HCT116 (cell line): ENCODE data around the gene HS3ST2. TPM values are rescaled to one million over a fixed set of nuclear protein-coding genes. Genes with fewer than 3 reads are reported as not detected.

ENCODE experiments used
- ATAC-seq: fragments of 200-7000 bp; cut with Tn5 transposase; 2 replicates; pipeline ENCODE4 v1.9.1; 2020; ENCODE audit warnings: mild to moderate bottlenecking, moderate library complexity
- BruUV-seq: library from RNA; stranded (reverse); fragments of 400-500 nt; replicated peaks from 2 replicates; lab custom pipeline; 2021; lab: Mats Ljungman, UMichigan
- CTCF ChIA-PET: fragments of 300-600 bp; sonication (Branson Sonifier 250); formaldehyde crosslinking; loops from one replicate; lab custom pipeline; 2021; ENCODE audit warnings: antibody characterized with exemption; lab: Charles Lee
- POLR2A ChIA-PET: fragments of 300-600, 350-600 bp; sonication (Branson Sonifier 250); formaldehyde crosslinking; loops from one replicate; lab custom pipeline; 2021; ENCODE audit warnings: antibody characterized with exemption; lab: Charles Lee
- RAD21 ChIA-PET, 2 experiments: fragments of 300-600 bp; sonication (Branson Sonifier 250); formaldehyde crosslinking; loops; one replicate each; lab custom pipeline; 2023; ENCODE audit warnings: low total read pairs in 2 of 2; ENCODE audit not compliant: uncharacterized antibody in 2 of 2, unreplicated experiment in 2 of 2, low non-redundant PET in 1 of 2; lab: Charles Lee
- DNase-seq: peaks from one replicate; pipeline ENCODE4 v3.0.0-alpha.2; 2010; ENCODE audit warnings: low read depth, low spot score
- H2AFZ ChIP-seq: fragments of 200-600 bp; shearing (Covaris generic), sonication (generic); 2 replicates; pipeline ENCODE4 v1.6.1; 2017; ENCODE audit warnings: low read depth, mixed run types, mixed read lengths, antibody characterized with exemption, low read length; ENCODE audit not compliant: poor library complexity, severe bottlenecking
- H3K27ac ChIP-seq: 2 replicates; pipeline ENCODE4 v1.5.1; 2012; ENCODE audit warnings: low read depth, low read length
- H3K27me3 ChIP-seq: fragments of 200-600 bp; sonication (generic); 2 replicates; pipeline ENCODE4 v1.6.1; 2016; ENCODE audit warnings: mixed run types, low read length, mixed read lengths; ENCODE audit not compliant: insufficient read depth
- H3K36me3 ChIP-seq, 2 experiments: fragments of 200-500 bp in 1 of 2; fragments of 200-600 bp in 1 of 2; sonication (Bioruptor generic) in 1 of 2; sonication (generic) in 1 of 2; 2 replicates each; pipeline versions ENCODE4 v1.5.1 to v1.6.1; 2014 to 2016; ENCODE audit warnings: low read length in 2 of 2, inconsistent platforms in 1 of 2, mixed read lengths in 1 of 2, mixed run types in 1 of 2; ENCODE audit not compliant: insufficient read depth in 2 of 2, control insufficient read depth in 1 of 2
- H3K4me1 ChIP-seq, 2 experiments: fragments of 200-600 bp in 1 of 2; sonication (generic) in 1 of 2; 2 replicates each; pipeline versions ENCODE4 v1.5.1 to v1.6.1; 2012 to 2017; ENCODE audit warnings: low read length in 2 of 2, inconsistent platforms in 1 of 2, mild to moderate bottlenecking in 1 of 2, mixed read lengths in 1 of 2, mixed run types in 1 of 2, moderate library complexity in 1 of 2; ENCODE audit not compliant: insufficient read depth in 2 of 2, control insufficient read depth in 1 of 2
- H3K4me2 ChIP-seq: fragments of 200-600 bp; sonication (generic); 2 replicates; pipeline ENCODE4 v1.6.1; 2017; ENCODE audit warnings: mixed run types, low read length, mixed read lengths
- H3K4me3 ChIP-seq, 2 experiments: fragments of 200-600 bp in 1 of 2; sonication (generic) in 1 of 2; replicated peaks in 1 of 2; 2 replicates each; pipeline ENCODE4 v1.5.1; 2011 to 2016; ENCODE audit warnings: low read length in 2 of 2, control low read depth in 1 of 2, low read depth in 1 of 2, mild to moderate bottlenecking in 1 of 2, mixed read lengths in 1 of 2, mixed run types in 1 of 2
- H3K79me2 ChIP-seq: fragments of 200-600 bp; sonication (generic); 2 replicates; pipeline ENCODE4 v1.6.1; 2017; ENCODE audit warnings: mild to moderate bottlenecking, mixed run types, low read length, moderate library complexity, mixed read lengths; ENCODE audit not compliant: insufficient read depth
- H3K9ac ChIP-seq: fragments of 200-600 bp; sonication (generic); 2 replicates; pipeline ENCODE4 v1.6.1; 2016; ENCODE audit warnings: low read length, mixed read lengths
- H3K9me2 ChIP-seq: fragments of 200-600 bp; sonication (generic), shearing (Covaris generic); 2 replicates; pipeline ENCODE4 v1.6.1; 2017; ENCODE audit warnings: mixed run types, mild to moderate bottlenecking, moderate library complexity; ENCODE audit not compliant: insufficient read depth
- H3K9me3 ChIP-seq, 2 experiments: fragments of 200-500 bp in 1 of 2; fragments of 200-600 bp in 1 of 2; sonication (Bioruptor generic) in 1 of 2; sonication (generic) in 1 of 2; 2 replicates each; pipeline ENCODE4 v1.6.1; 2014 to 2017; ENCODE audit warnings: low read length in 2 of 2, mixed read lengths in 2 of 2, inconsistent platforms in 1 of 2, low read depth in 1 of 2, mild to moderate bottlenecking in 1 of 2, mixed run types in 1 of 2, moderate library complexity in 1 of 2; ENCODE audit not compliant: control insufficient read depth in 1 of 2, insufficient read depth in 1 of 2
- H4K20me1 ChIP-seq: fragments of 200-600 bp; sonication (generic), shearing (Covaris generic); 2 replicates; pipeline ENCODE4 v1.6.1; 2017; ENCODE audit warnings: mixed run types, mild to moderate bottlenecking, moderate library complexity; ENCODE audit not compliant: insufficient read depth
- ATF3 ChIP-seq: IDR thresholded peaks from 2 replicates; pipeline ENCODE4 v1.6.1; 2012
- CBX3 ChIP-seq: IDR thresholded peaks from 2 replicates; pipeline ENCODE4 v1.6.1; 2012; ENCODE audit warnings: low read depth
- CEBPB ChIP-seq: IDR thresholded peaks from 2 replicates; pipeline ENCODE4 v1.6.1; 2012; ENCODE audit warnings: low read depth
- EZH2phosphoT487 ChIP-seq: fragments of 200-600 bp; IDR thresholded peaks from 2 replicates; pipeline ENCODE4 v1.6.1; 2018; ENCODE audit warnings: antibody characterized with exemption, borderline replicate concordance
- POLR2A ChIP-seq: IDR thresholded peaks from 2 replicates; pipeline ENCODE4 v1.7.0; 2011; ENCODE audit warnings: borderline replicate concordance; ENCODE audit not compliant: insufficient read depth, insufficient read length; ENCODE audit errors: extremely low read depth
- SP1 ChIP-seq: IDR thresholded peaks from 2 replicates; pipeline ENCODE4 v1.6.1; 2012; ENCODE audit warnings: low read depth
- TCF7L2 ChIP-seq: IDR thresholded peaks from 2 replicates; pipeline ENCODE4 v1.7.0; 2011; ENCODE audit warnings: borderline replicate concordance, inconsistent platforms; ENCODE audit not compliant: insufficient read depth, insufficient read length; ENCODE audit errors: extremely low read depth
- YY1 ChIP-seq: IDR thresholded peaks from 2 replicates; pipeline ENCODE4 v1.6.1; 2011; ENCODE audit warnings: low read length, low read depth, moderate library complexity, mild to moderate bottlenecking; ENCODE audit not compliant: insufficient replicate concordance; ENCODE audit errors: extremely low read depth
- intact Hi-C: fragments of 100-400 bp; cut with micrococcal nuclease; formaldehyde crosslinking; loops from 2 replicates; pipeline ENCODE4 v1.10.0; 2022
- total RNA-seq: library from RNA; stranded (reverse); gene quantifications from one replicate; pipeline ENCODE4 v1.2.1, GENCODE V29; 2021; ENCODE audit not compliant: unreplicated experiment

The HS3ST2 gene
- total RNA-seq, 1 experiment from 2014 or later = not detected

GRCh38 chr16:22814711-22815105 lies 746 bp downstream of the HS3ST2 start:
- Histone ChIP-seq H3K79me2 (no peaks in the 10 kb centered on the region), H2AFZ (no peak overlapping the region), H3K9me2 (no peaks in the 10 kb centered on the region), H3K4me1 (no peaks in the 10 kb centered on the region), H3K9ac (no peak overlapping the region), H3K9me3 (no peaks in the 10 kb centered on the region), H3K4me3 (no peak overlapping the region), H4K20me1 (no peaks in the 10 kb centered on the region), H3K27me3 (peaks cover 26% of the 10 kb centered on the region), H3K4me2 (no peak overlapping the region), H3K27ac (no peak overlapping the region), H3K36me3 (no peaks in the 10 kb centered on the region)
- TF ChIP-seq CEBPB (no peak), POLR2A (no peak), TCF7L2 (no peak), SP1 (no peak), ATF3 (no peak), CBX3 (no peak), EZH2phosphoT487 (no peak)
- no peak for ATAC-seq
- no TSS peak for BruUV-seq
- ChIA-PET POLR2A (no interaction called here), RAD21 (no interaction called here), CTCF (no interaction called here)
- no peak for DNase-seq
- intact Hi-C loops = no loop called here

GRCh38 chr16:22815863-22816262 lies 1.9 kb downstream of the HS3ST2 start:
- no peaks in the 10 kb centered on the region for H3K79me2 ChIP-seq
- H3K4me1 ChIP-seq = no peaks in the 10 kb centered on the region
- peaks cover 25% of the 10 kb centered on the region for H3K27me3 ChIP-seq
- H3K36me3 ChIP-seq = no peaks in the 10 kb centered on the region
- intact Hi-C loops = no loop called here
- CTCF ChIA-PET = no interaction called here
- no TSS peak for BruUV-seq
- no peak overlapping the region for H3K27ac ChIP-seq
- DNase-seq (no peak), ATAC-seq (no peak)
- no peaks in the 10 kb centered on the region for H4K20me1 ChIP-seq
- TF ChIP-seq YY1 = no peak
- H3K9me2 ChIP-seq = no peaks in the 10 kb centered on the region
- RAD21 ChIA-PET = no interaction called here
- H3K9ac ChIP-seq = no peak overlapping the region
- H3K4me2 ChIP-seq = no peak overlapping the region
- no peak overlapping the region for H3K4me3 ChIP-seq
- POLR2A ChIA-PET = no interaction called here
- no peaks in the 10 kb centered on the region for H3K9me3 ChIP-seq
- H2AFZ ChIP-seq = no peak overlapping the region
